GM21390 (cell line): Measurements from ENCODE around the gene RNF213.

Experiments used
- ATAC-seq: cut with Tn5 transposase; IDR thresholded peaks from one replicate; pipeline ENCODE4 v1.9.1; 2021; ENCODE audit not compliant: unreplicated experiment

The RNF213 gene

DNA sequence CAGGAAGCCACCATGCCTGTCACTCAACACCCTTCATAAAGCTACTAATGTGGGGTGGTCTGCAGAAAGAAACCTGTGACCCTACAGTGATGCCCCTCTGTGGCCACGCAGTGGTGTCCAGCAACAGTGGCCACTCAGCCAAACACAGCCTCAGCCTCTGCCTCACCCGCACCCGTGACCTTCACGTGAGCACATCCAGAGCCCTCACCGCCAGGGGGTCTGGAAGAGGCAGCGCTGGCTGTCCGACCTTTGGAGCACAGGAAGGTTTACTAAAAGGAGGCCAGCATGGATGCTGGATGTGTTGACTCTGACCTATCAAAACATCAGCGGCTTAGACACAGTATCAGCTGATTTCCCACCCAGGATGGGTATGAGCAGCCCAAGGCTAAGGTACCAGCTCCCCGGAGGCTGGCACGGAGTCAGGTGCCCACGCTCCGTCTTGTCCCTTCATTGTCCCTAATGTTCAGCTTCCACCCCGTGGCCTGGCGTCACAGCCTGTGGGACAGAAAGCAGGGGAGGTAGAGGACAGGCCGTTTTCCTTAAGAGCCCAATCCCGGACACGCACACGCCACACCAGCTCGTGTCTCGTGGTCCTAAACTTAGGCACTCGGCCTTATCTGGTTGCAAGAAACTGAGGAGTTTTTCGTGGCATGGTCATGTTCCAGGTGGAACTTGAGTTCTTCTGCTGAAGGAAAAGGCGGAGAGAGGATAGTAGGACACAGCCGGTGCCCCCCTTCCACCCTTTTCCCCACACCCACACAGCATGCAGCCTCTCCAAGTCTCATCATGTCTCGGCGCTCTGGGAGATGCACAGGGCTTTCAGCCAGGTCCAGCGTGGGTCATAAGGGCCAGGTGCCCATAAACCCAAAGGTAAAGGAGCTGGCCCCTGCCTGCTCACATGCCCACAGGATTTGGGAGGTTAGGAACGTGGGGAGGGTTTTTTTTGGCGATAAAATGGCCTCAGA lies 104.6 kb downstream of the RNF213 start:
- ATAC-seq: no peak

DNA sequence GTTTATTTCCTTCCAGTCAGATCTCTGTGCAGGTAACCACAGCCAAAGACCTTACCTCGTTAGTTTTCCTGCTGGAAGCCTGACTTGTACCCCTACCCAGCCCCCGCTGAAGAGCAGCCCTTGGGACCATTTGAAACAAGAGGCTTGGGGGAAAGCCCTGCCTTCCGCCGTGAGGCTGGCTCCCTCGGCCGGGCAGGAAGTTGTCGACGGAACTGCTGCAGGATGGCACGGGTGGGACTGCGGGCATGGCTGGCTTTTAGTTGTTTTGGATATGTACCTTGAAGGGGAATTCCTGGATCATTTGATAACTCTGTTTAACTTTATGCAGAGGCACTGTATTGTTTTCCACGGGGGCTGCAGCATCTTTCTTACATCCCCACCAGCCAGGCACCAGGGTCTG lies 105.3 kb downstream of the RNF213 start:
- no peak for ATAC-seq

DNA sequence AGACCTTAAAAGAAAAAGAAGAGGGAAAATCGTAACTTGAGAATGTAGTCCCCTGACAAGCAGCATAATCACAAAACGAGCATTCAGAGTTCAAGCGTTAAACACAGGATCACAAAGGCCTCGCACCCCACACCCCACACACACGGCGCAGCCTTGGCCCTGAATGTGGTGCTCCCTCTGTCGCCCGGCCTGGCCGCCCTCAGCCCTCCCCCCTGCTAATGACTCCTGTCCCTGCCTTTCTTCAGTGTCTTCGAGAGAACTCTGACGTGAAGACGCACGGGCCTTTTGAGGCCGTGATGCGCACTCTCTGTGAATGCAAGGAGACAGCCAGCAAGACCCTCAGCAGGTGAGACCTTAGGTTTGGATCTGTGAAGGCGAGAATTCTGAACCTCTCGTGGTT lies 106.9 kb downstream of the RNF213 start:
- no peak for ATAC-seq

DNA sequence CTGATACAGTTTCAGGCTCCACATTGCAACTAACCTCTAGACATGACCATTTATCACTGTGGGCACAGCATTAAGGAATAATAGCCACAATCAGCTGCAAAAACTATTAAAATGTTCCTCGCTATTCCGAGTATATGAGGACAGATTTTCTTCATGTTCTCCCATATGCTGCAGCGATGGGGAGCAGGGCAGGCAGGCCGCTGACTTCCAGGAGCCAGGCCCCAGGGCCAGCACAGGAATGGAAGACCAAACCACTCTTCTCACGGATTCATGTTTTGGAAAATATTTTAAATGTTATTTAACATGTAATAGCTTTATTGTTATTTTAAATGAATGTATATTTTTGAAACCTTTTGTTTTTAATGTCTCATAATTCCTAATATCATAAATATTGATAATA lies 110.5 kb downstream of the RNF213 start:
- no peak for ATAC-seq

DNA sequence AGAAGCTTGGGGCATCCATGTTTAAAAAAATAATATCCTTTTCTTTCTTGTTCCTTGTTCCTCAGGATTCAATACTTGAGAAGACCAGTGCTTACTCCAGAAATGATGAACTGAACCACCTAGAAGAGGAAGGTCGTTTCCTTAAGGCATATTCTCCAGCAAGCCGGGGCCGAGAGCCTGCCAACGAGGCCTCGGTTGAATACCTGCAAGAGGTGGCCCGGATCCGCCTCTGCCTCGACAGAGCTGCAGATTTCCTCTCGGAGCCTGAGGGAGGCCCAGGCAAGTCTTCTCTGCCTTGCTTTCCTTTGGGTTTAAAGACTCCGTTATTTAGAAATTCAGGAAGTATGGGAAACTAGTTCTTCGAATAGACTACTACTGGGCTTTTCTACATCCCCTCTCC lies 111.8 kb downstream of the RNF213 start:
- no peak for ATAC-seq

DNA sequence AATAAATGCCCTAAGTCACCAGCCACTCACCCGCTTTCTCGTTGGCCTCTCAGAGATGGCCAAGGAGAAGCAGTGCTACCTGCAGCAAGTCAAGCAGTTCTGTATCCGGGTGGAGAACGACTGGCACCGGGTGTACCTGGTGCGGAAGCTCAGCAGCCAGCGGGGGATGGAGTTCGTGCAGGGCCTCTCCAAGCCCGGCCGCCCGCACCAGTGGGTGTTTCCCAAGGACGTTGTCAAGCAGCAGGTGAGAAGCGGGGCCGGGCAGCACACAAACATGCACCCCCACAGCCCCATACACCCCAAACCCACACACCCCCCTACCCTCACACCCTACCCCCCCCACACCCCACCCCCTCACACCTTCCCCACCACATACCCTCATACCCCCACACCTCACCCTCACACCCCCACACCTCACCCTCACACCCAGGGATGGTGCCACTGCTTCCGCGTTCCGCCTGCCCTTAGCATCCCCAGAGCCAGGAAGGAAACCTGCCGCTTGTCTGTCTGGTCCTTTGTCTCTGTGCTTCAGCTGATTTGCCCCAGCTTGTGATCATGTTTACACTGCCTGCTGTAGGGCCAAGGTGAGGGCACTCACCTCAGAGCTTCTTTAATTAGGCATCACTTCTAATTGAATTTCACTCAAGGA lies 112.4 kb downstream of the RNF213 start:
- no peak for ATAC-seq

DNA sequence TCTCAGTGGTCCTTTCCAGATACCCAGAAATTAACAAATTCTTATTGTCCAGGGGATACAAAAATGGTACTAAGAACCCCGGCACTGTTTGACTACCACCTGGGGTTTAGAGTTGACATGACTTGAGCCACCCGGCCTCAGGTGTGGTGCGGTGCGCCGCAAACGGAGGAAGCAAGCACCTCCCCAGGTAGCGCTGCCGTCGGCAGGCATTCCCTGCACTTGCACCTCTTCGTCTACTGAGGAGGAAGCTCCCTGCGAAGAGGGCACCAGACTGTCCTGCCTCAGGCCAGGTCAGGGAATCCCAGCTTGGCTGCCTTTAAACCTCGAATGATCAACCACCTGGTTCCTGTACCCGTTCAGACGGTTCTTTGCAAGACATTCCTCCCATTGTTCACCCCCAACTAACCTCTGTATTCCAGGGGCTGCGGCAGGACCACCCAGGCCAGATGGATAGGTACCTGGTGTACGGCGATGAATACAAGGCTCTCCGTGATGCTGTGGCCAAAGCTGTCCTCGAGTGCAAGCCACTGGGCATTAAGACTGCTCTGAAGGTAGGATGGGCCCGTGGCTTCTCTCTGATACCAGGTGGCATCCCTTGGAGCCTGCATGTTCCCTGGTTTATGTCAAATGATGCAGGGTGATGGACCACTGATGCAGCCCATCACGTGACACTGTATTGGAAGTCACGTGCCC lies 113.5 kb downstream of the RNF213 start:
- no peak for ATAC-seq

DNA sequence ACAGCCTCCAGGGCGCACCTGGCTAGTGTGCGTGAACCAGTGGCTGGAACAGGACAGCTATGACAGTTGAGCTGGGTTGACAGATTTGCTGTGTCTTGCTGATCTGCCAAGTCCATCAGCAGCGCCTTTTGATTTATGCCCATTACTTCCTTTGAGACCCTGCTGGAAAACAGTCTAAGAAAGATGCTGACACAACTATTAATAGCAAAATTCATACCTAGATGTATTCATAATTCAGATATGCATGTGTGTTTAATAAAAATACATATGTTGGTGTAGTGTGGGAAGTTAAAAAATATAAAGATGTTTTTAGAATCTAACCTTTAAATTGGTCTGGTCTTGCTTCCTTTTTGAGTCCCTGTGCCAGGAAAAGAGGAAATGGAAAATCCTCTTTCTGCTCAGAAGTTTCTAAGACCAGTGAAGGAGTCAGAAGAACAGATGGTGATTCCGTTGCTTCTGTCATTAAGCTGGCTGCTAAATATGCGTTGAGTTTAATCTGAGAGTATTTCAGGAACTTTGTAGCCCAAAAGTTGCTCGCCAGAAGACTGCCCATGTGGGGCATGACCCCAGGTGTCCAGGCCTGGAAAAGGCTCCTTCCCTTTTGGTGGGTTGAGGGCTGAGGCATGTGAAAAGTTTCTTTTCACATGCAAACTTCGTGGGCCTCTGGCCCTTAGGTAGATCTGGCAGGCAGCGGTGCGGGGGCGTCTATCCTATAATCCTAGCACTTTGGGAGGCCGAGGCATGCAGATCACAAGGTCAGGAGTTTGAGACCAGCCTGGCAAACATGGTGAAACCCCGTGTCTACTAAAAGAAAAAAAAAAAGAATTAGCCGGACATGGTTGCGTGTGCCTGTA lies 114.3 kb downstream of the RNF213 start:
- ATAC-seq: no peak

DNA sequence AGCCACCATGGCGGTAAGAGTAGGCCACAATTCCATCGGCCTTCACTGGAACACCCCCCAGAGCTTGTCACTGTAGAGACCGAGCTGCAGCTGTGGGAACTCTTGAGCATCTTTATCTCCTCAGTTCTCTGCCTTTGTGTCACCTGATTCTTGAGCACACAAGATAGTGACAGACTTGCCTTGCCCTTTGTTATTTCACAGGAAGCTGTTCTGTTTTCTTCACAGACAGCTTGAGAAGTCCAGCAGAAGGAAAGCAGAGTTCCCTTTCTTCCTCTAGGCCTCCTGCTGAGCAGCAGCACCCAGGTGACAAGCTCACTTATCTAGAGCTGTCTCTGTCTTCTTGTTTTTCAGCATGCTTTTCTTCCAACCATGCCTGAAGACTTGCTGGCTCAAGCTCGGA lies 115.9 kb downstream of the RNF213 start:
- ATAC-seq: no peak

DNA sequence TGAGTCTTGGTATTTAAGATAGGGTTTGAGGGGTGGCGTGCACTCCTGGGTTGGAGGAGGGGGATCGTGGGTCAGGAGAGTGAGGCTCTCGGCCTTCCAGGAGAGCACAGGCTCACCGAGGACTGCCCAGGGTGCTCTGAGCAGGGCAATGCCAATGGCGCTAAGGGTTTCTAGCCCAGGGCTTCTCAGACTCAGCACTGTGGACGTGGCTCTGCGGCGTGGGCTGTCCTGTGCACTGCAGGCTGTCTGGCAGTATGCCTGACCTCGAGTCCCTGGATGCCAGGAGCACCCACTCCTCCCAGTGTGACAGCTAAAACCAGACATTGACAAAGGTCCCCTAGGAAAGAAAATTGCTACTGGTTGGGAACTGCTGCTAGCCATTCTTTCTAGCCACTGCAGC lies 117.1 kb downstream of the RNF213 start:
- no peak for ATAC-seq

DNA sequence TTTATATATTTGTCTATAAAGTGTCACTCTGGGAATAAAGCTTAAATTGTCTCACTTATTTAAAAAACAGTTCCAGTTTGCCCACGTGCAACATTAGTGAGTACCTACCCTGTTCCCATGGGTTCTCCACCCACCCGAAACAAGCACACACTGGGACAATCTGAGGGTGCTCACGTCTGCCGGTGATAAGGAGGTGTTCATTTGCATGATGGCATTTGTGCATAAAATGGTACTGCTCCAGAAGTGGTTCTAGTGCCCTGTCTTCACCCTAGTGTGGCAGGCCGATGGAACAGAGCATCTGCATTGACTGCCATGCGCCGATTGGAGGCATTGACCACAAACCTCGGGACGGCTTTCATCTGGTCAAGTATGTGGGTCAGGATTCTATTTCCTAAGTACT lies 118.7 kb downstream of the RNF213 start:
- no peak for ATAC-seq

DNA sequence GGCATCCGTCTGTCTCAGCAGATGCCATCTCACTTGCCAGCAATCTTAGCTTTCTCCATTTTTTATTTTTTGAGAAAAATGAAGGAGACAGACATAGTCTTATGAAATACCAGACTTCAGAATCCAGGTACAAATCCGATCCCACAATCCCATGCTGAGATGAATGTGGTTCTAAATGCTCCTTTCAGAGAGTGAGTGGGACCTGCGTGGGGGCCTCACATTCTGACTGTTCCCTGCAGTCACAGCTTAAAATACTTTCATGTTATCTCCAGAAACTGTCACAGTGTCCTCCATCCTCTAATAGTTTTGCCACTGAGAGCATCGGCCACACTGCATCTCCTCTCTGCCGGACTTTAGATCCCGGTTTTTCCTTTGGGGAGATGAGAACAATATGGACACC lies 119.4 kb downstream of the RNF213 start:
- no peak for ATAC-seq

DNA sequence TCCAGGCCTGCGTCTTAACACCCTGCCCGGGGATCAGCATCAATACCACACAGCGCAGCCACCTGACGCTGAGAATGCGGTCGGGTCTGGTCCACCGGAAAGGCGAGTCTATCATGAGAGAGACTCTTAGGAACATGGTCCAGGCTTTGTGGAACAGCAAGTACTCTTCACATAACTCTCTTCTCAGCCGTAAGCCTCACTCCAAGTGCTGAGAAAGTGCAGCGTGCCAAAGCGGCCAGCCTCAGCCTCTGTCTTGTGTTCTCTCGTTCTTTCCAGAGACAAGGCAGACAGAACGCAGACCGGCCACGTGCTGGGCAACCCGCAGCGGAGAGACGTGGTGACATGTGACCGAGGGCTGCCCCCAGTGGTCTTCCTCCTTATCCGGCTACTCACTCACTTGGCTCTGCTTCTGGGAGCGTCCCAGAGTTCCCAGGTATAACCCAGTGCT lies 119.9 kb downstream of the RNF213 start:
- ATAC-seq: no peak

DNA sequence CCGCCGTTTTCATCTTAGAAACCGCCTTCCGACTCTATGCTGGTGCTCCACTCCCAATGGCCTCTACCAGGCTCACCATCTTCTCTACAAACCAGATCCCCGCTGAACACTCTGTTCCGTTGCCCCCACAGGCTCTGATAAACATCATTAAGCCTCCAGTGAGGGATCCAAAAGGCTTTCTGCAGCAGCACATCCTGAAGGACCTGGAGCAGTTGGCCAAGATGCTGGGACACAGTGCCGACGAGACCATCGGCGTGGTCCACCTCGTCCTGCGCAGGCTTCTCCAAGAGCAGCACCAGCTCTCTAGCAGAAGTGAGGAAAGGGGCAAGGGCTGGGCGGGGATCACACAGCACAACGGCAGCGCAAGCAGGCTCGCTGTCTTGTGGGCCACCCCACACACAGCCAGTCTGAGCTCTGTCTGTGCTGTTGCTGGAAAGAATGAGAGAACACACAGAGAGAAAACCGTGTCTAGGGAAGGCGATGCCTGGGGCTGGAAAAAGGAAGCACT lies 120.8 kb downstream of the RNF213 start:
- ATAC-seq: no peak

DNA sequence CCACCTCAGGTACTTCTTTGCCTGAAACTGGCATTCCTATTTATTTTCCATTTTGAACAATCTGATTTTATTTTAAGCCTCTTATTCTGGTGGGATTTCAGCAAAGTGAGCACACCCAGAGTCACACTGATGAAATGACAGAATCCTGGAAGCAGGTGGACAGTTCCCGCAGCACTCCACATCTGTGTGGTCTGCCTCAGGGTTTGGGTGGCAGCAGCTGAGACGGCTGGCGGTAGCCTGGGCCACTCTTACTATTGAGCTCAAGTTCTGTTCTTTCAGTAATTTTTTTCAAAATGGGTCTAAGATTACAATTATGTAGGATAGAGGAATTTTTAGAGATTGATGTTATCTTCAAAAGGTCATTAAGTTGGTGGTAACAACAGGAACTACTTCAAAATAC lies 121.8 kb downstream of the RNF213 start:
- ATAC-seq: no peak

DNA sequence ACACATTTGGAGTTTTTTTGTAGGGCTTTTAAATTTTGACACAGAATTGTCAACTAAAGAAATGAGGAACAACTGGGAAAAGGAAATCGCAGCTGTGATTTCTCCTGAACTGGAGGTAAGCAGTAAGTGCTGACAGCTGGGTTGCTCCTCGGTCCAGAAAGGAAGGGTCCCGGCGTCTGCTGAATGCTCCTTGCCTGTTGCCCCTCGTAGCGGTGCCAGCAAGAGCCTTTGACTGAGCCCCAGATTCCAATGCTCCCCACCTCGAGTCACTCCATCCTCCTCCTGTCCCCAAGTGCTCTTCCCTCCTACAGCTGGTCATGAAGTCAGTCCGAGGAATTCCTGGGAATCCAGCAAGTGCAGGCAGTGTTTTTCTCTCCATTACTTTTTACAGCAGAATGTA lies 122.3 kb downstream of the RNF213 start:
- ATAC-seq: no peak

DNA sequence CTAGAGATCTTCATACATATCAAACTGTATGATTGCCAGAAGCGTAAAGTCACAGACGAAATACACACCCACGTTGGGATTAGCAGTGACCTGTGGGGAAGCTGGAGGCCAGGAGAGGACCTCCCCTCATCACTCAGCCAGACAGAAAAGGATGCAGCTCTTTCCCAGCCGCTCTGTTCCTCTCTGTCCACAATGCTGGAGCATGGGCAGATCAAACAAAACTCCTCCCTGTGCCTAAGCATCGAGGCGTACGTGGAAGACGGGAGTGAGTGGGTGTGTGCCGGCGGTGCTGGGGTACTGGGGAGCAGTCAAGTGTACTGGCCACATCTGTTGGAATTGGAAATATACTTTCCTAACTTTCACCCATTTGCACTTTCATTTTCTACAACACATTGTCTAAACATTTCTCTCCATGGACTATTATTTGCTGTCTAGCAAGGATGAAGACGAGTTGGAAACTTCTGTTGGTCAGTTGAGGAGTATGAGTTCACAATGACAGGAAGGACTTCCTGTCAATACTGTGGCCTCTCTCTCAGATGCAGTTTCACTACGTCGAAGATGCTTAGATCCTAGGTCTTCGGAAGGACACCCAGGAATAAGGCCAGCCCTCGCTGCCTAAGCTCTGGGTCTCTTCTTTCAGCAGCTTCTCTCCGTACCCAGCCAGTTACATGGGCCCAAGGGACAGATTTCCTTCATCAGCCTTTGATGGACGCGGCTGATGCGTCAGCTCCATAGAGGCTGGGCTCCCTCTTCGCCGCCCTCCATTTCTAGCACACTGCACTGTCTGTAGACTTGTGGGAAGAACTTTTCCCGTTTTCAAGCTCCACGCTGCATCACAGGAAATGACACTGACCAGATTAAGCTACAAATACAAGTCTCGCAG lies 123.7 kb downstream of the RNF213 start:
- no peak for ATAC-seq

DNA sequence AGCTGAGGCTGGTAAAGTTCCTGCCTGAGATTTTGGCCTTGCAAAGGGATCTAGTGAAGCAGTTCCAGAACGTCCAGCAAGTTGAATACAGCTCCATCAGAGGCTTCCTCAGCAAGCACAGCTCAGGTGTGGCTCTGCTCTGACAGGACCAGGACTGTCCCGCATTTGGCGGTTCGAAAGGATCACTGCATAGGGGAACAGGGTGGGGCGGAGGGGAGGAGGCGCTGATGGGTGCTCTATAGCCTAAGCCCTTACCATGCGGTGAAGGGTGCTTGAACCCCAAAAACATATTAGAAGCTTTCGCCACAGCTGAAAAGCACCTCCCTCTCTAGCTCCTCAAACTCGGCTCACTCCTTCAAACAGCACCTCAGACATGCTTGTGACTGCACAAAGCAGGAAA lies 124.4 kb downstream of the RNF213 start:
- no peak for ATAC-seq

DNA sequence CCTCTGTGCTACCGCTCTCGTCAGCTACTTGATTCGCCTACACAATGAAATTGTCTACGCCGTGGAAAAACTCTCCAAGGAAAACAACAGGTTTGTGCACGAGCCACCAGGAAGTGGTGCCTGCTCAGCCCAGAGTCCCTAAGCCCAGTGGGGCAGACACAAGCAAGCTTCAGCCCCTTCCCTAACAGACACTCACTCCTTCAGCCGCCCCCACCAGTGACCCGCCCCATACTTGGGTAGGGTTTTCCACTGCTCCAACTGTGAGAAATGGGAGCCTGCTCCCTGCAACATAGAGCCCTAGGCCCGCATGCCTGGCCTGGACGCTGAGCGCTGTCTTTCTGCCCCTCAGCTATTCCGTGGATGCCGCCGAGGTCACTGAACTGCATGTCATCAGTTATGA lies 125.7 kb downstream of the RNF213 start:
- no peak for ATAC-seq

DNA sequence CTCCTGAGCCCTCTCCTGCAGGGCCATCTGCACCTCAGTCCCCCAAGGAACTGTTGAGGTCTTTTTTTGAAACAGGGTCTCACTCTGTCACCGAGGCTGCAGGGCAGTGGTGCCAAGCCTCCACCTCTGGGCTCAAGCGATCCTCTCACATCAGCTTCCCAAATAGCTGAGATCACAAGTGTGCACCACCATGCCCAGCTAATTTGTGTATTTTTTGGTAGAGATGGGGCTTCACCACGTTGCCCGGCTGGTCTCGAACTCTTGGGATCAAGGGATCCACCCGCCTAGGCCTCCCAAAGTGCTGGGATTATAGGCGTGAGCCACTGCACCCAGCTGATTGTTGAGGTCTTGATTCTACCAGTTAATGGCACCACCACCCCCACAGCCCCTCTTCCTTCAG lies 126.4 kb downstream of the RNF213 start:
- ATAC-seq: no peak
